Spinal cord (tissue), 10 donors: ENCODE measurements around the gene UBA3. TPM values are rescaled to one million over a fixed set of nuclear protein-coding genes. Genes with fewer than 3 reads are reported as not detected.

Source experiments
- DNase-seq, 6 donors: peaks; one replicate each; pipeline versions ENCODE4 v3.0.0 to v3.0.0-alpha.2; 2013 to 2015; ENCODE audit warnings: low spot score in 6 of 6, low read depth in 4 of 6
- H3K27ac ChIP-seq: one replicate; pipeline ENCODE4 v1.5.1; 2013; ENCODE audit warnings: low read depth, low read length, control low read depth
- H3K27me3 ChIP-seq: one replicate; pipeline ENCODE4 v1.6.1; 2013; ENCODE audit warnings: low read length; ENCODE audit not compliant: control insufficient read depth, insufficient read depth
- H3K36me3 ChIP-seq: one replicate; pipeline ENCODE4 v1.6.1; 2013; ENCODE audit warnings: low read length; ENCODE audit not compliant: control insufficient read depth, insufficient read depth
- H3K4me1 ChIP-seq: one replicate; pipeline ENCODE4 v1.6.1; 2013; ENCODE audit warnings: low read length; ENCODE audit not compliant: control insufficient read depth, insufficient read depth
- H3K4me3 ChIP-seq: one replicate; pipeline ENCODE4 v1.5.1; 2013; ENCODE audit warnings: low read depth, low read length, control low read depth
- H3K9me3 ChIP-seq: one replicate; pipeline ENCODE4 v1.6.1; 2013; ENCODE audit warnings: low read length; ENCODE audit not compliant: control insufficient read depth, insufficient read depth
- WGBS: methylation state at CpG from one replicate; pipeline ENCODE4 v1.1.5; 2013; ENCODE audit warnings: missing lambda C conversion rate; ENCODE audit not compliant: insufficient coverage; 5-methylcytosine and 5-hydroxymethylcytosine counted together
- polyA plus RNA-seq, 2 donors: library from polyadenylated mRNA; unstranded; fragments of 120-200 nt; gene quantifications; one replicate each; pipeline ENCODE4 v1.2.1, GENCODE V29; 2013; ENCODE audit not compliant: insufficient read length in 2 of 2
- total RNA-seq, 2 donors: library from RNA; depleted of rRNA in 1 of 2; stranded (reverse); fragments of 120-200 nt in 1 of 2; fragments of >200 nt in 1 of 2; gene quantifications; one replicate each; pipeline versions ENCODE4 v1.2.3 to v1.2.4, GENCODE V29; 2013 to 2014
- donor health status: healthy.

UBA3 gene
- total and polyA plus RNA-seq, 4 donors: 63.4 to 119 (median 80.6) TPM

- Histone ChIP-seq H3K27ac (no peak overlapping the region), H3K27me3 (no peaks in the 10 kb centered on the region), H3K36me3 (peaks cover 2% of the 10 kb centered on the region), H3K4me3 (no peak overlapping the region), H3K4me1 (no peaks in the 10 kb centered on the region), H3K9me3 (no peaks in the 10 kb centered on the region)
- no CpG with 5 or more reads among the region's 4 CpGs for WGBS
- DNase-seq: no peak
Observed at GRCh38 chr3:69020857-69021256, 59.3 kb downstream of the UBA3 start.

GRCh38 chr3:69020424-69020823, 59.7 kb downstream of the UBA3 start:
- Histone ChIP-seq H3K4me1 (no peaks in the 10 kb centered on the region), H3K4me3 (no peak overlapping the region), H3K36me3 (no peaks in the 10 kb centered on the region), H3K27me3 (no peaks in the 10 kb centered on the region), H3K27ac (no peak overlapping the region), H3K9me3 (no peaks in the 10 kb centered on the region)
- WGBS: no CpG with 5 or more reads among the region's 2 CpGs
- peak in 1 of 6 donors; percentile 35 for DNase-seq

- DNase-seq: no peak
- no peaks in the 10 kb centered on the region for H3K27me3 ChIP-seq
- peaks cover 10% of the 10 kb centered on the region for H3K4me1 ChIP-seq
- H3K9me3 ChIP-seq: no peaks in the 10 kb centered on the region
- no peaks in the 10 kb centered on the region for H3K36me3 ChIP-seq
- no peak overlapping the region for H3K4me3 ChIP-seq
- H3K27ac ChIP-seq: no peak overlapping the region
- WGBS: no CpG with 5 or more reads among the region's 2 CpGs
Observed at GRCh38 chr3:69016901-69017300, 63.3 kb downstream of the UBA3 start.

GRCh38 chr3:69016102-69016501, 64.1 kb downstream of the UBA3 start:
- no peaks in the 10 kb centered on the region for H3K9me3 ChIP-seq
- H3K27ac ChIP-seq: no peak overlapping the region
- no peaks in the 10 kb centered on the region for H3K36me3 ChIP-seq
- DNase-seq: no peak
- H3K27me3 ChIP-seq: no peaks in the 10 kb centered on the region
- no peak overlapping the region for H3K4me3 ChIP-seq
- H3K4me1 ChIP-seq: peaks cover 10% of the 10 kb centered on the region
- WGBS: no CpG with 5 or more reads among the region's 4 CpGs

GRCh38 chr3:69014022-69014580, 66.1 kb downstream of the UBA3 start:
- Histone ChIP-seq H3K4me3 (peak overlapping the region; percentile 67), H3K27me3 (no peaks in the 10 kb centered on the region), H3K4me1 (peaks cover 10% of the 10 kb centered on the region), H3K36me3 (no peaks in the 10 kb centered on the region), H3K9me3 (no peaks in the 10 kb centered on the region), H3K27ac (no peak overlapping the region)
- DNase-seq: no peak
- 4% methylated on average over 4 of the region's 11 CpGs for WGBS

GRCh38 chr3:69013253-69014021, 66.7 kb downstream of the UBA3 start, which contains the start of gene EOGT:
Gene EOGT (minus strand): TSS chr3:69013684. CDS start chr3:69009846, 3,838 bp downstream.
- H3K4me3 ChIP-seq: peak within 1 kb of the TSS; percentile 67
- peak within 1 kb of the TSS; percentile 78 for H3K27ac ChIP-seq
- peaks cover 13% of the 10 kb centered on the region for H3K4me1 ChIP-seq
- no peaks in the 10 kb centered on the region for H3K36me3 ChIP-seq
- under 1% methylated on average over 96 of the region's 96 CpGs for WGBS
- no peaks in the 10 kb centered on the region for H3K27me3 ChIP-seq
- peak; percentile 44 to 90 (median 61) for DNase-seq
- no peaks in the 10 kb centered on the region for H3K9me3 ChIP-seq

GRCh38 chr3:69012800-69013252, 67.3 kb downstream of the UBA3 start:
- H3K4me1 ChIP-seq: peaks cover 13% of the 10 kb centered on the region
- peak in 2 of 6 donors; percentile 20 to 46 for DNase-seq
- no peak overlapping the region for H3K27ac ChIP-seq

GRCh38 chr3:69012100-69012799, 67.9 kb downstream of the UBA3 start:
- no peak for DNase-seq
- Histone ChIP-seq H3K27me3 (no peaks in the 10 kb centered on the region), H3K4me1 (peaks cover 13% of the 10 kb centered on the region), H3K36me3 (no peaks in the 10 kb centered on the region), H3K9me3 (no peaks in the 10 kb centered on the region), H3K27ac (no peak overlapping the region), H3K4me3 (peak overlapping the region; percentile 16)
- WGBS: 83% methylated on average over 15 of the region's 22 CpGs

More at GRCh38 chr3:69012800-69013252, 67.3 kb downstream of the UBA3 start:
- WGBS: 7% methylated on average over 36 of the region's 36 CpGs
- no peaks in the 10 kb centered on the region for H3K27me3 ChIP-seq
- H3K4me3 ChIP-seq: peak overlapping the region; percentile 16
- H3K36me3 ChIP-seq: no peaks in the 10 kb centered on the region
- no peaks in the 10 kb centered on the region for H3K9me3 ChIP-seq

- no peaks in the 10 kb centered on the region for H3K27me3 ChIP-seq
- no peaks in the 10 kb centered on the region for H3K9me3 ChIP-seq
- no peak for DNase-seq
- H3K4me1 ChIP-seq: peaks cover 13% of the 10 kb centered on the region
- 93% methylated on average over 4 of the region's 8 CpGs for WGBS
- H3K36me3 ChIP-seq: no peaks in the 10 kb centered on the region
- no peak overlapping the region for H3K4me3 ChIP-seq
- H3K27ac ChIP-seq: no peak overlapping the region
Observed at GRCh38 chr3:69011096-69011730, 69.0 kb downstream of the UBA3 start.
